Measurements from ENCODE around the gene PAX7.

The PAX7 gene

GRCh38 chr1:18662286-18662639 is 31.6 kb downstream of the PAX7 start:
- no peak overlapping the region for H3K4me3 ChIP-seq (replicated peaks in 1 of 2; ENCODE audit: low read depth in 2 of 2, low read length in 2 of 2)
- DNase-seq (ENCODE audit: low read depth in 2 of 2), result no peak
- TF ChIP-seq CTCF (IDR thresholded peaks at IDR 0.05; ENCODE audit: low read depth, low read length), result no peak

GRCh38 chr1:18666317-18666920 is 35.8 kb downstream of the PAX7 start:
- no peak overlapping the region for H3K4me3 ChIP-seq (replicated peaks in 1 of 2; ENCODE audit: low read depth in 2 of 2, low read length in 2 of 2)
- TF ChIP-seq CTCF (IDR thresholded peaks at IDR 0.05; ENCODE audit: low read depth, low read length), result no peak
- no peak for DNase-seq (ENCODE audit: low read depth in 2 of 2)

- H3K4me3 ChIP-seq (replicated peaks in 1 of 2; ENCODE audit: low read depth in 2 of 2, low read length in 2 of 2), result no peak overlapping the region
- no peak for DNase-seq (ENCODE audit: low read depth in 2 of 2)
- TF ChIP-seq CTCF (IDR thresholded peaks at IDR 0.05; ENCODE audit: low read depth, low read length), result no peak
Measured at GRCh38 chr1:18667333-18667732, 36.7 kb downstream of the PAX7 start.

- no peak for TF ChIP-seq CTCF (IDR thresholded peaks at IDR 0.05; ENCODE audit: low read depth, low read length)
- no peak for DNase-seq (ENCODE audit: low read depth in 2 of 2)
- no peak overlapping the region for H3K4me3 ChIP-seq (replicated peaks in 1 of 2; ENCODE audit: low read depth in 2 of 2, low read length in 2 of 2)
Measured at GRCh38 chr1:18668046-18668445, 37.4 kb downstream of the PAX7 start.

GRCh38 chr1:18668750-18669404 is 38.2 kb downstream of the PAX7 start:
- no peak for TF ChIP-seq CTCF (IDR thresholded peaks at IDR 0.05; ENCODE audit: low read depth, low read length)
- no peak overlapping the region for H3K4me3 ChIP-seq (replicated peaks in 1 of 2; ENCODE audit: low read depth in 2 of 2, low read length in 2 of 2)
- no peak for DNase-seq (ENCODE audit: low read depth in 2 of 2)

- DNase-seq (ENCODE audit: low read depth in 2 of 2), result no peak
- no peak for TF ChIP-seq CTCF (IDR thresholded peaks at IDR 0.05; ENCODE audit: low read depth, low read length)
- no peak overlapping the region for H3K4me3 ChIP-seq (replicated peaks in 1 of 2; ENCODE audit: low read depth in 2 of 2, low read length in 2 of 2)
Measured at GRCh38 chr1:18670121-18670867, 39.6 kb downstream of the PAX7 start.

Measured in cardiac fibroblast (primary cell).